Measurements from ENCODE around the gene PARD3. TPM values are rescaled to one million over a fixed set of nuclear protein-coding genes. Genes with fewer than 3 reads are reported as not detected.

Gene PARD3
- total and polyA plus RNA-seq, 2 donors (not counting 3 experiments of a cell fraction or from before 2014, with no cell fraction given) = 7.3 to 24.1 TPM

- H2AFZ ChIP-seq (ENCODE audit: low read depth, low read length) = no peak overlapping the region
- H3K9ac ChIP-seq (replicated peaks; ENCODE audit: extremely low read depth, insufficient read depth, low read length) = no peak overlapping the region
- POLR2A ChIA-PET = no interaction called here
- no peak for DNase-seq (ENCODE audit: low read depth, low spot score)
- CTCF ChIA-PET = interaction anchor here (1.2 to 1.9 kb wide), 4 partner anchors 9 to 154 kb away, joined by 3 to 6 read pairs (median 4); no protein-coding TSS in a partner anchor
- no TSS peak for BruUV-seq (replicated peaks)
- H3K36me3 ChIP-seq (ENCODE audit: control insufficient read depth in 2 of 2, extremely low read depth in 1 of 2, insufficient read depth in 2 of 2, low read length in 2 of 2) = no peaks in the 10 kb centered on the region
- no peak overlapping the region for H3K4me3 ChIP-seq (replicated peaks in 1 of 3; ENCODE audit: insufficient read depth in 1 of 3, low read depth in 1 of 3, low read length in 3 of 3)
- FAIRE-seq = peak; percentile 12
- H3K27me3 ChIP-seq (ENCODE audit: control insufficient read depth in 2 of 2, insufficient read depth in 2 of 2, low read length in 2 of 2) = no peaks in the 10 kb centered on the region
- TF ChIP-seq JUN (IDR thresholded peaks at IDR 0.05; ENCODE audit: borderline replicate concordance, insufficient read depth, insufficient read length, low read depth) (no peak), POLR2AphosphoS5 (IDR thresholded peaks at IDR 0.05; ENCODE audit: insufficient read depth, low read depth, low read length) (no peak), EZH2 (IDR thresholded peaks at IDR 0.05; ENCODE audit: borderline replicate concordance, low read depth, low read length, severe bottlenecking) (no peak), FOS (IDR thresholded peaks at IDR 0.05; ENCODE audit: borderline replicate concordance, insufficient read depth, low read length) (no peak), POLR2A (IDR thresholded peaks at IDR 0.05; ENCODE audit: low read depth, low read length) (no peak), MAX (IDR thresholded peaks at IDR 0.05; ENCODE audit: insufficient read depth, insufficient read length) (no peak), GATA2 (IDR thresholded peaks at IDR 0.05; ENCODE audit: insufficient read depth, insufficient read length, low read depth, low read length) (no peak), MYC (IDR thresholded peaks at IDR 0.05; ENCODE audit: low read depth, low read length) (no peak), CTCF (IDR thresholded peaks at IDR 0.05; ENCODE audit: extremely low read depth in 1 of 2, insufficient read depth in 1 of 2, low read depth in 1 of 2, low read length in 2 of 2) (no peak)
- H3K4me2 ChIP-seq (ENCODE audit: insufficient read depth, low read length) = no peak overlapping the region
- H4K20me1 ChIP-seq (replicated peaks; ENCODE audit: control insufficient read depth, extremely low read depth, insufficient read depth, low read length) = peaks cover 3% of the 10 kb centered on the region
- H3K27ac ChIP-seq (ENCODE audit: insufficient read depth, low read depth, low read length) = no peak overlapping the region
- H3K4me1 ChIP-seq (ENCODE audit: control insufficient read depth, extremely low read depth, insufficient read depth, low read length) = peaks cover 6% of the 10 kb centered on the region
- no peaks in the 10 kb centered on the region for H3K9me1 ChIP-seq (replicated peaks; ENCODE audit: control insufficient read depth, extremely low read depth, insufficient read depth, low read length)
- dilution Hi-C loops (cut with MboI; ENCODE audit: extremely low pct_ligation_motif_present, low sequenced_read_pairs) = no loop called here
- intact Hi-C loops (cut with micrococcal nuclease) = loop anchor here (10.0 kb wide), 1 partner anchor 405 kb away; no protein-coding TSS in a partner anchor
- peaks cover 49% of the 10 kb centered on the region for H3K79me2 ChIP-seq (ENCODE audit: control insufficient read depth, insufficient read depth, low read length)
- H3K9me3 ChIP-seq (replicated peaks; ENCODE audit: control insufficient read depth, insufficient read depth, low read length) = no peaks in the 10 kb centered on the region
Measured at GRCh38 chr10:34809796-34810195, 5.3 kb downstream of the PARD3 start.
